ENCODE measurements around the gene NHERF1.
A peak's percentile ranks its signal among the peaks of the same experiment; 100 is the strongest.

NHERF1 gene

DNA sequence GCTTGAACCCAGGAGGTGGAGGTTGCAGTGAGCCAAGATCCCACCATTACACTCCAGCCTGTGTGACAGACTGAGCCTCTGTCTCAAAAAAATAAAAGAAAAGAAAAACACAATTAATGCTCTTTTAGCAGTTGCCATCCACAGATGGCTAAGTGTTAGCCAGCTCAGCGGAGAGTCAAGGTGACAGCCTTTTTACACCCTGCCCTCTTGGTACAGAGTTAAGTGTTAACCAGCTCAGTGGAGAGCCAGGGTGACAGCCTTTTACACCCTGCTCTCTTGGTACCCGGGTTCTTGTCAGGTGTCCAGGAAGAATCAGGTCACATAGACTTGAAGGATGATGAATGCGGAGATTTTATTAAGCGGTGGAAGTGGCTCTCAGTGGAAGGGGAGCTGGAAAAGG lies 27.9 kb upstream of the NHERF1 start:
- no peaks in the 10 kb centered on the region for H3K36me3 ChIP-seq
- H3K27me3 ChIP-seq (ENCODE audit: insufficient read depth, low read depth, severe bottlenecking) = no peaks in the 10 kb centered on the region
- no peak overlapping the region for H3K4me3 ChIP-seq (ENCODE audit: low read depth, low read length)
- DNase-seq = no peak
- H3K27ac ChIP-seq = no peak overlapping the region
- TF ChIP-seq, protein P1, sequence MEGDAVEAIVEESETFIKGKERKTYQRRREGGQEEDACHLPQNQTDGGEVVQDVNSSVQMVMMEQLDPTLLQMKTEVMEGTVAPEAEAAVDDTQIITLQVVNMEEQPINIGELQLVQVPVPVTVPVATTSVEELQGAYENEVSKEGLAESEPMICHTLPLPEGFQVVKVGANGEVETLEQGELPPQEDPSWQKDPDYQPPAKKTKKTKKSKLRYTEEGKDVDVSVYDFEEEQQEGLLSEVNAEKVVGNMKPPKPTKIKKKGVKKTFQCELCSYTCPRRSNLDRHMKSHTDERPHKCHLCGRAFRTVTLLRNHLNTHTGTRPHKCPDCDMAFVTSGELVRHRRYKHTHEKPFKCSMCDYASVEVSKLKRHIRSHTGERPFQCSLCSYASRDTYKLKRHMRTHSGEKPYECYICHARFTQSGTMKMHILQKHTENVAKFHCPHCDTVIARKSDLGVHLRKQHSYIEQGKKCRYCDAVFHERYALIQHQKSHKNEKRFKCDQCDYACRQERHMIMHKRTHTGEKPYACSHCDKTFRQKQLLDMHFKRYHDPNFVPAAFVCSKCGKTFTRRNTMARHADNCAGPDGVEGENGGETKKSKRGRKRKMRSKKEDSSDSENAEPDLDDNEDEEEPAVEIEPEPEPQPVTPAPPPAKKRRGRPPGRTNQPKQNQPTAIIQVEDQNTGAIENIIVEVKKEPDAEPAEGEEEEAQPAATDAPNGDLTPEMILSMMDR (IDR thresholded peaks at IDR 0.05; ENCODE audit: low read depth, low read length) = no peak
- peaks cover 6% of the 10 kb centered on the region for H3K9me3 ChIP-seq (ENCODE audit: severe bottlenecking)

DNA sequence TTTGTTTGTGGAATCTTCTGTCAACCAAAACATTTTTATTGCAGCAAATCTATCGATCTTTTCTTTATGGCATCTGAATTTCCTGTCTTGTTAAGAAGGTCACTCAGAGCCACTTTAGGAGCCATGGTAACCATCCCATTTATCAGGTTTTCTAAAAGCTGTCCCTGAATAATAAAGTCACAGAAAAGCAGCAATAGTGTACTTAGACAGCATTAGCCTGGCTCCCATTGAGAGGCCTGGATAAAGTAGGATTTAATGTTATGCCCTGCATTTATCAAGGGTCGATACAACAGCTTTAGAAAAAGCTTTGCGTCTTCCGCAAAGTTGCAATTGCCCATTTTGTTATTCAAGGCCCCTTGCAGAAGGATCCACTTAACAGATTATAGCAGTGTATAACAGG lies 25.6 kb upstream of the NHERF1 start:
- peak; percentile 65 for DNase-seq
- TF ChIP-seq, protein P1 (IDR thresholded peaks at IDR 0.05; ENCODE audit: low read depth, low read length) = no peak
- H3K9me3 ChIP-seq (ENCODE audit: severe bottlenecking) = peaks cover 6% of the 10 kb centered on the region
- H3K4me3 ChIP-seq (ENCODE audit: low read depth, low read length) = peak overlapping the region; percentile 11; the same call in 1 of the 2 replicates
- no peaks in the 10 kb centered on the region for H3K27me3 ChIP-seq (ENCODE audit: insufficient read depth, low read depth, severe bottlenecking)
- H3K27ac ChIP-seq = peak overlapping the region; percentile 66
- no peaks in the 10 kb centered on the region for H3K36me3 ChIP-seq

DNA sequence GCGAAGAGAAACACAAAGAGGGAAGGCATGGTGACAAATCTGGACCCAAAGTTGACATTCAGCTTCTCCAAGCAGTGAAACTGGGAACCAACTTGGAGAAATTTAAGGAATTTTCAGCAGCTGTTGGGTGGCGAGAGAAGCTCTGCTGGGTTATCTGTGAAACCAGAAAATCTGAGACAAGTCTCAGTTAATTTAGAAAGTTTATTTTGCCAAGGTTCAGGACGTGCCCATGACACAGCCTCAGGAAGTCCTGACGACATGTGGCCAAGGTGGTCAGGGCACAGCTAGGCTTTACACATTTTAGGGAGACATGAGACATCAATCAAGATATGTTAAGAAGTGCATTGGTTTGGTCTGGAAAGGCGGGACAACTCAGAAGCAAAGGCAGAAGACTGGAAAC lies 24.5 kb upstream of the NHERF1 start:
- Histone ChIP-seq H3K27ac (peak overlapping the region; percentile 66), H3K9me3 (ENCODE audit: severe bottlenecking) (peaks cover 6% of the 10 kb centered on the region), H3K27me3 (ENCODE audit: insufficient read depth, low read depth, severe bottlenecking) (no peaks in the 10 kb centered on the region), H3K36me3 (no peaks in the 10 kb centered on the region), H3K4me3 (ENCODE audit: low read depth, low read length) (no peak overlapping the region)
- TF ChIP-seq, protein P1 (IDR thresholded peaks at IDR 0.05; ENCODE audit: low read depth, low read length) = no peak
- DNase-seq = no peak

DNA sequence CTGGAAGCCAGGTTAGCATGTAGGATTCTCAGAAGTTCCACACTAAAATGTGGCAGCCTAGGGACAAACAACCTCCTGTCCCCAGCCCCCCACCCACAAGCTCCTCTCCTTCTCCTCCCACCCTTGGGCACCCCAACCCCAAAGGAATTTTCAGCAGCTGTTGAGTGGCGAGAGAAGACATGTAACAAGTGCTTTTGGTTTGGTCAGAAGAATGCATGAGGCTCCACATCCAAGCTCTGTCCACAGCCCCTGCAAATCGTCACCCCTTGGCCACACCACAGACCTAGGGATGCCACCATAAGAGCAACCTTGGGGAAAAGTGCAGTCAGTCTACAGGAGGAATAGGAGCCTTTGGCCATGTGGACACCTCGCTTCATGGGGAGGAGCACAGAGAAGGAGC lies 23.3 kb upstream of the NHERF1 start:
- Histone ChIP-seq H3K36me3 (no peaks in the 10 kb centered on the region), H3K27me3 (ENCODE audit: insufficient read depth, low read depth, severe bottlenecking) (no peaks in the 10 kb centered on the region), H3K27ac (0 out of 2 replicates have a peak overlapping the region, but pooled peaks have one; percentile 3), H3K4me3 (ENCODE audit: low read depth, low read length) (no peak overlapping the region), H3K9me3 (ENCODE audit: severe bottlenecking) (peaks cover 6% of the 10 kb centered on the region)
- DNase-seq = no peak
- TF ChIP-seq, protein P1 (IDR thresholded peaks at IDR 0.05; ENCODE audit: low read depth, low read length) = no peak

DNA sequence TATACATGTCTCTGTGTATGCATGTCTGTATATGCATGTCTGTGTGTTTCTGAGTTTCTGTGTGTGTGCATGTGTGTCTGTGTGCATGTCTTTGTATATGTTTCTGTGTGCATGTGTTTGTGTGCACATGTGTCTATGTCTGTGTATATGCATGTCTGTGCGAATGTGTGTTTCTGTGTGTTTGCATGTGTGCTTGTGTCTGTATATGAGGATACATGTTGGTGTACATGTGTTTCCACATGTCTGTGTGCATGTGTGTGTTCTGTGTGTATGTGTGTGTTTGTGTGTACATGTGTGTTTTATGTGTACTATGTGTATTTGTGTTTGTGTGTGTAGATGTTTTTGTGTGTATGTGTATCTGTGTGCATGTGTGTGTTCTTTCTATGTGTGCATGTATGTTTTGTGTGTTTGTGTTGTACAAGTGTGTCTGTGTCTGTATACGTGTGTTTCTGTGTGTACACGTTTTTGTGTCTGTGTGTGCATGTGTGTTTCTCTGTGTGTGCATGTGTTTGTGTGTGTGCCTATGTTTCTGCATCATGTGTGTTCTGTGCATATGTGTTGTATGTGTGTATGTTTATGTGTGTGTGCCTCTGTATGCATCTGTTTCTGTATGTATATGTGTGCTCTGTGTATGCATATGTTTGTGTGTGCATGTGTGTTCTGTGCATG lies 20.3 kb upstream of the NHERF1 start:
- TF ChIP-seq, protein P1 (IDR thresholded peaks at IDR 0.05; ENCODE audit: low read depth, low read length) = no peak
- Histone ChIP-seq H3K4me3 (ENCODE audit: low read depth, low read length) (no peak overlapping the region), H3K27ac (no peak overlapping the region), H3K36me3 (no peaks in the 10 kb centered on the region), H3K9me3 (ENCODE audit: severe bottlenecking) (no peaks in the 10 kb centered on the region), H3K27me3 (ENCODE audit: insufficient read depth, low read depth, severe bottlenecking) (no peaks in the 10 kb centered on the region)
- DNase-seq = no peak

DNA sequence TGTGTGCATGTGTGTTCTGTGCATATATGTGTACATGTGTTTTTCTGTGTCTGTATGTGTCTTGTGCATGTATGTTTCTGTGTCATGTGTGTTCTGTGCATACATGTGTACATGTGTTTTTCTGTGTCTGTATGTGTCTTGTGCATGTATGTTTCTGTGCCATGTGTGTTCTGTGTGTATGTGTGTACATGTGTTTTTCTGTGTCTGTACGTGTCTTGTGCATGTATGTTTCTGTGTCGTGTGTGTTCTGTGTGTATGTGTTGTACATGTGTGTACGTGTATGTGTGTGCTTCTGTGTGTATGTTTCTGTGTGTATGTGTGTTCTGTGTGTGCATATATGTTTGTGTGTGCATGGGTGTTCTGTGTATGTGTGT lies 19.7 kb upstream of the NHERF1 start:
- DNase-seq = no peak
- TF ChIP-seq, protein P1 (IDR thresholded peaks at IDR 0.05; ENCODE audit: low read depth, low read length) = no peak

More for the DNA sequence above, 19.7 kb upstream of the NHERF1 start:
- H3K4me3 ChIP-seq (ENCODE audit: low read depth, low read length) = no peak overlapping the region
- peak overlapping the region; percentile 57 for H3K27ac ChIP-seq
- no peaks in the 10 kb centered on the region for H3K9me3 ChIP-seq (ENCODE audit: severe bottlenecking)
- H3K36me3 ChIP-seq = no peaks in the 10 kb centered on the region
- no peaks in the 10 kb centered on the region for H3K27me3 ChIP-seq (ENCODE audit: insufficient read depth, low read depth, severe bottlenecking)

Measured in WERI-Rb-1 (cell line).